ENCODE data around the gene NSG1. TPM values are rescaled to one million over a fixed set of nuclear protein-coding genes. Genes with fewer than 3 reads are reported as not detected.

The NSG1 gene
- total RNA-seq, 1 donor from 2014 or later, result 2.9 TPM

GRCh38 chr4:4422856-4423499 lies 36.1 kb downstream of the NSG1 start:
- Mint-ChIP-seq H3K27ac (ENCODE audit: unreplicated experiment) (no peak overlapping the region), H3K9me3 (ENCODE audit: unreplicated experiment) (no peaks in the 10 kb centered on the region), H3K36me3 (ENCODE audit: low read depth, unreplicated experiment) (peaks cover 31% of the 10 kb centered on the region), H3K4me1 (ENCODE audit: unreplicated experiment) (peaks cover 11% of the 10 kb centered on the region), H3K27me3 (ENCODE audit: unreplicated experiment) (peaks cover 4% of the 10 kb centered on the region), H3K4me3 (ENCODE audit: unreplicated experiment) (no peak overlapping the region)
- no peak for DNase-seq (ENCODE audit: low spot score)
- TF ChIP-seq CTCF (IDR thresholded peaks at IDR 0.05; ENCODE audit: unreplicated experiment), result no peak

GRCh38 chr4:4423706-4424498 lies 37.0 kb downstream of the NSG1 start:
- no peaks in the 10 kb centered on the region for H3K9me3 Mint-ChIP-seq (ENCODE audit: unreplicated experiment)
- no peak overlapping the region for H3K27ac Mint-ChIP-seq (ENCODE audit: unreplicated experiment)
- no peak for TF ChIP-seq CTCF (IDR thresholded peaks at IDR 0.05; ENCODE audit: unreplicated experiment)
- no peak overlapping the region for H3K4me3 Mint-ChIP-seq (ENCODE audit: unreplicated experiment)
- peaks cover 4% of the 10 kb centered on the region for H3K27me3 Mint-ChIP-seq (ENCODE audit: unreplicated experiment)
- no peak for DNase-seq (ENCODE audit: low spot score)
- H3K36me3 Mint-ChIP-seq (ENCODE audit: low read depth, unreplicated experiment), result peaks cover 31% of the 10 kb centered on the region
- H3K4me1 Mint-ChIP-seq (ENCODE audit: unreplicated experiment), result peaks cover 11% of the 10 kb centered on the region

GRCh38 chr4:4424499-4425115 lies 37.7 kb downstream of the NSG1 start:
- Mint-ChIP-seq H3K9me3 (ENCODE audit: unreplicated experiment) (no peaks in the 10 kb centered on the region), H3K27me3 (ENCODE audit: unreplicated experiment) (peaks cover 4% of the 10 kb centered on the region), H3K27ac (ENCODE audit: unreplicated experiment) (no peak overlapping the region), H3K4me1 (ENCODE audit: unreplicated experiment) (peaks cover 11% of the 10 kb centered on the region), H3K36me3 (ENCODE audit: low read depth, unreplicated experiment) (peaks cover 27% of the 10 kb centered on the region), H3K4me3 (ENCODE audit: unreplicated experiment) (no peak overlapping the region)
- no peak for DNase-seq (ENCODE audit: low spot score)
- TF ChIP-seq CTCF (IDR thresholded peaks at IDR 0.05; ENCODE audit: unreplicated experiment), result no peak

- TF ChIP-seq CTCF (IDR thresholded peaks at IDR 0.05; ENCODE audit: unreplicated experiment), result no peak
- no peak for DNase-seq (ENCODE audit: low spot score)
- no peaks in the 10 kb centered on the region for H3K9me3 Mint-ChIP-seq (ENCODE audit: unreplicated experiment)
- no peak overlapping the region for H3K4me3 Mint-ChIP-seq (ENCODE audit: unreplicated experiment)
- peaks cover 21% of the 10 kb centered on the region for H3K36me3 Mint-ChIP-seq (ENCODE audit: low read depth, unreplicated experiment)
- peaks cover 4% of the 10 kb centered on the region for H3K27me3 Mint-ChIP-seq (ENCODE audit: unreplicated experiment)
- H3K4me1 Mint-ChIP-seq (ENCODE audit: unreplicated experiment), result peaks cover 11% of the 10 kb centered on the region
- H3K27ac Mint-ChIP-seq (ENCODE audit: unreplicated experiment), result no peak overlapping the region
Observed at GRCh38 chr4:4425119-4425690, 38.3 kb downstream of the NSG1 start.
